HL-60 (cell line): ENCODE data around the gene CCNJL.

Experiments
- TF ChIP-seq, protein P1 (sequence below): IDR thresholded peaks from one replicate; pipeline ENCODE4 v1.5.1; 2011; ENCODE audit warnings: low read length, control low read depth, inconsistent platforms; ENCODE audit not compliant: insufficient read depth
- TF ChIP-seq, protein P2 (sequence below): IDR thresholded peaks from 2 replicates; pipeline ENCODE4 v1.6.1; 2012; ENCODE audit warnings: low read depth; ENCODE audit not compliant: insufficient replicate concordance

DNA sequence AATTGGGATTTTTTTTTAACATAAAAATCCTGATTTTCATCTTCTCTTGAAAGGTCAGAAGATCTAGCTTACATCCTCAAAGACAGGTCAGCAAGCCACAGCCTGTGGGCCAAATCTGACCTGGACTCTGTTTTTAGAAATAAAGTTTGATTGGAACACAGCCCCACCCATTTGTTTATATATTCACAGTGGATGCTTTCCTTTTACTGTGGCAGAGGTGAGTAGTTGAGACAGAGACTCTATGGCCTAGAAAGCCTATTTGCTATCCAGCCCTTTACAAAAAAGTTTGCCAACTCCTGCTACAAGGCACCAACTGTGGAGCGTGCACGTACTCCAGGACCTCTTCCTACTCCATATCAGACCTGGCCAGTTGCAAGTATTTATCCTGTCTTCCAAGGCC lies 13.4 kb upstream of the CCNJL start:
- TF ChIP-seq, protein P1, sequence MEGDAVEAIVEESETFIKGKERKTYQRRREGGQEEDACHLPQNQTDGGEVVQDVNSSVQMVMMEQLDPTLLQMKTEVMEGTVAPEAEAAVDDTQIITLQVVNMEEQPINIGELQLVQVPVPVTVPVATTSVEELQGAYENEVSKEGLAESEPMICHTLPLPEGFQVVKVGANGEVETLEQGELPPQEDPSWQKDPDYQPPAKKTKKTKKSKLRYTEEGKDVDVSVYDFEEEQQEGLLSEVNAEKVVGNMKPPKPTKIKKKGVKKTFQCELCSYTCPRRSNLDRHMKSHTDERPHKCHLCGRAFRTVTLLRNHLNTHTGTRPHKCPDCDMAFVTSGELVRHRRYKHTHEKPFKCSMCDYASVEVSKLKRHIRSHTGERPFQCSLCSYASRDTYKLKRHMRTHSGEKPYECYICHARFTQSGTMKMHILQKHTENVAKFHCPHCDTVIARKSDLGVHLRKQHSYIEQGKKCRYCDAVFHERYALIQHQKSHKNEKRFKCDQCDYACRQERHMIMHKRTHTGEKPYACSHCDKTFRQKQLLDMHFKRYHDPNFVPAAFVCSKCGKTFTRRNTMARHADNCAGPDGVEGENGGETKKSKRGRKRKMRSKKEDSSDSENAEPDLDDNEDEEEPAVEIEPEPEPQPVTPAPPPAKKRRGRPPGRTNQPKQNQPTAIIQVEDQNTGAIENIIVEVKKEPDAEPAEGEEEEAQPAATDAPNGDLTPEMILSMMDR: no peak
- TF ChIP-seq, protein P2, sequence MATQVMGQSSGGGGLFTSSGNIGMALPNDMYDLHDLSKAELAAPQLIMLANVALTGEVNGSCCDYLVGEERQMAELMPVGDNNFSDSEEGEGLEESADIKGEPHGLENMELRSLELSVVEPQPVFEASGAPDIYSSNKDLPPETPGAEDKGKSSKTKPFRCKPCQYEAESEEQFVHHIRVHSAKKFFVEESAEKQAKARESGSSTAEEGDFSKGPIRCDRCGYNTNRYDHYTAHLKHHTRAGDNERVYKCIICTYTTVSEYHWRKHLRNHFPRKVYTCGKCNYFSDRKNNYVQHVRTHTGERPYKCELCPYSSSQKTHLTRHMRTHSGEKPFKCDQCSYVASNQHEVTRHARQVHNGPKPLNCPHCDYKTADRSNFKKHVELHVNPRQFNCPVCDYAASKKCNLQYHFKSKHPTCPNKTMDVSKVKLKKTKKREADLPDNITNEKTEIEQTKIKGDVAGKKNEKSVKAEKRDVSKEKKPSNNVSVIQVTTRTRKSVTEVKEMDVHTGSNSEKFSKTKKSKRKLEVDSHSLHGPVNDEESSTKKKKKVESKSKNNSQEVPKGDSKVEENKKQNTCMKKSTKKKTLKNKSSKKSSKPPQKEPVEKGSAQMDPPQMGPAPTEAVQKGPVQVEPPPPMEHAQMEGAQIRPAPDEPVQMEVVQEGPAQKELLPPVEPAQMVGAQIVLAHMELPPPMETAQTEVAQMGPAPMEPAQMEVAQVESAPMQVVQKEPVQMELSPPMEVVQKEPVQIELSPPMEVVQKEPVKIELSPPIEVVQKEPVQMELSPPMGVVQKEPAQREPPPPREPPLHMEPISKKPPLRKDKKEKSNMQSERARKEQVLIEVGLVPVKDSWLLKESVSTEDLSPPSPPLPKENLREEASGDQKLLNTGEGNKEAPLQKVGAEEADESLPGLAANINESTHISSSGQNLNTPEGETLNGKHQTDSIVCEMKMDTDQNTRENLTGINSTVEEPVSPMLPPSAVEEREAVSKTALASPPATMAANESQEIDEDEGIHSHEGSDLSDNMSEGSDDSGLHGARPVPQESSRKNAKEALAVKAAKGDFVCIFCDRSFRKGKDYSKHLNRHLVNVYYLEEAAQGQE: no peak
